Measurements from ENCODE around the gene DAAM2. TPM values are rescaled to one million over a fixed set of nuclear protein-coding genes. Genes with fewer than 3 reads are reported as not detected.

DAAM2 gene
- total RNA-seq, 4 donors from 2014 or later: 3.7 to 55.9 (median 11.9) TPM

- Histone ChIP-seq H3K27ac (no peak overlapping the region), H3K4me3 (no peak overlapping the region), H3K9me3 (no peaks in the 10 kb centered on the region), H3K27me3 (no peaks in the 10 kb centered on the region), H3K36me3 (peaks cover 6 to 67% (median 9%) of the 10 kb centered on the region in 3 donors), H3K4me1 (no peaks in the 10 kb centered on the region)
- intact Hi-C loops (cut with DNase I): no loop called here
- TF ChIP-seq CTCF (IDR thresholded peaks at IDR 0.05) (no peak), POLR2A (IDR thresholded peaks at IDR 0.05) (no peak)
- DNase-seq: no peak
- WGBS, 2 donors: 64 to 65% methylated on average over 3 to 4 of the region's 4 CpGs
These were observed 125.2 kb downstream of the DAAM2 start for GRCh38 chr6:39917329-39917728.

GRCh38 chr6:39917981-39918380 is 125.8 kb downstream of the DAAM2 start:
- Histone ChIP-seq H3K27me3 (no peaks in the 10 kb centered on the region), H3K27ac (no peak overlapping the region), H3K36me3 (peaks cover 6 to 67% (median 9%) of the 10 kb centered on the region in 3 donors), H3K4me1 (peaks cover 0 to 5% (median 0%) of the 10 kb centered on the region in 3 donors), H3K4me3 (no peak overlapping the region), H3K9me3 (no peaks in the 10 kb centered on the region)
- no peak for DNase-seq
- 47 to 87% methylated on average over 3 of the region's 3 CpGs for WGBS, 2 donors
- no peak for TF ChIP-seq POLR2A (IDR thresholded peaks at IDR 0.05)
- no peak for TF ChIP-seq CTCF (IDR thresholded peaks at IDR 0.05)
- intact Hi-C loops (cut with DNase I): no loop called here

- H3K9me3 ChIP-seq: no peaks in the 10 kb centered on the region
- DNase-seq: no peak
- peaks cover 0 to 61% (median 5%) of the 10 kb centered on the region in 3 donors for H3K36me3 ChIP-seq
- TF ChIP-seq POLR2A (IDR thresholded peaks at IDR 0.05): no peak
- no peak for TF ChIP-seq CTCF (IDR thresholded peaks at IDR 0.05)
- no peaks in the 10 kb centered on the region for H3K27me3 ChIP-seq
- intact Hi-C loops (cut with DNase I): no loop called here
- 71 to 88% methylated on average over 5 of the region's 5 CpGs for WGBS, 2 donors
- peaks cover 5 to 14% (median 7%) of the 10 kb centered on the region in 3 donors for H3K4me1 ChIP-seq
- no peak overlapping the region for H3K4me3 ChIP-seq
- H3K27ac ChIP-seq: no peak overlapping the region
These were observed 126.7 kb downstream of the DAAM2 start for GRCh38 chr6:39918831-39919230.

- no peaks in the 10 kb centered on the region for H3K9me3 ChIP-seq
- TF ChIP-seq CTCF (IDR thresholded peaks at IDR 0.05): no peak
- no peak for TF ChIP-seq POLR2A (IDR thresholded peaks at IDR 0.05)
- H3K4me1 ChIP-seq: peaks cover 8 to 27% (median 12%) of the 10 kb centered on the region in 3 donors
- H3K36me3 ChIP-seq: peaks cover 0 to 58% (median 2%) of the 10 kb centered on the region in 3 donors
- no peak overlapping the region for H3K27ac ChIP-seq
- no peak for DNase-seq
- no peaks in the 10 kb centered on the region for H3K27me3 ChIP-seq
- H3K4me3 ChIP-seq: no peak overlapping the region
- intact Hi-C loops (cut with DNase I): no loop called here
- WGBS, 2 donors: 82 to 85% methylated on average over 3 of the region's 3 CpGs
These were observed 128.0 kb downstream of the DAAM2 start for GRCh38 chr6:39920157-39920556.

- H3K27me3 ChIP-seq: no peaks in the 10 kb centered on the region
- no peaks in the 10 kb centered on the region for H3K9me3 ChIP-seq
- 63 to 83% methylated on average over 1 to 2 of the region's 5 CpGs for WGBS, 2 donors
- intact Hi-C loops (cut with DNase I): no loop called here
- H3K27ac ChIP-seq: no peak overlapping the region
- peaks cover 0 to 50% (median 7%) of the 10 kb centered on the region in 3 donors for H3K36me3 ChIP-seq
- no peak overlapping the region for H3K4me3 ChIP-seq
- no peak for DNase-seq
- peaks cover 8 to 41% (median 23%) of the 10 kb centered on the region in 3 donors for H3K4me1 ChIP-seq
- TF ChIP-seq CTCF (IDR thresholded peaks at IDR 0.05): no peak
- no peak for TF ChIP-seq POLR2A (IDR thresholded peaks at IDR 0.05)
These were observed 130.6 kb downstream of the DAAM2 start for GRCh38 chr6:39922821-39923220.

All from esophagus squamous epithelium (tissue), 5 donors.